NCI-H2196 (cell line): ENCODE measurements around the gene ADAMTS3.
"Not testable (repeated sequence)": the region's sequence is repeated elsewhere in the genome, so short reads cannot be mapped to it uniquely, and the experiment has no call there.

ENCODE experiments used
- DNase-seq: peaks from one replicate; lab custom pipeline; 2025; ENCODE audit not compliant: unreplicated experiment; lab: John Stamatoyannopoulos, UW

ADAMTS3 gene

DNA sequence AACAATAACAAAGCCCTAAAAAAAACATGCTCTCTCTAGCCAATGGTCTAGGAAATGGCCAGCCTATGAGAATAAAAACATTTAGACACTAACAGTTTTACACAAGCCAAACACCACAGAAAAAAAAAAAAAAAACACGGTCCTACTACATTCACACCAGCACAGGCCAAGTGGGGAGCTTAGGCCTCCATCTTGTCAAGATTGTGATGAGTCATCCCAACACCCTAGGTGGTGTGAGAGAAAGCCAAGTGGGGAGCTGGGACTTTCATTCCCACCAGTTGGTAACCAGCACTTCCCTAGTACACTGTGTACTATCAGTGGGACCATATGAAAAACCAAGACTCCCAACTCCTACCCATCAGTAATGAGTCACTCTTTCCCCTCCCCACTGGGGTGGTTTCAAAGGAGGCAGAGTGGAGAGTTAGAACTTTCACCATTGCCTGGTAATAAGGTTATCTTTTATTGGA lies 95.6 kb downstream of the ADAMTS3 start:
- no peak for DNase-seq

DNA sequence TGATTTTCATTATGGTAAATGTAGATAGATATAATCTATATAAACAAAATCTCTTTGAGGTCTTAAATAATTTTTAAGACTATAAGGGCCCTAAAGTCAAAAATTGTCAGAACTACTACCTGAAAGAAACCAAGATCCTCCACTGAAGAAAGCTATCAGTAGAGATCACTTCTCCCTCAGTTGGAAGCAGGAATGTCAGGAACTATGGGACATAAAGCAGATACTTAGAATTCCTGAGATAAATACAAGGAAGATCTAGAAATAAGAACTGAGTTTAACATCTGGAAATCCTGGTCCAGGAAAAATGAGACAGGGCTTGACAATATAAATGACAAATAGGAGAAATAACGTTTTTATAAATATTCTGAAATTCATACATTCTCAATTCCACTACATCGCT lies 97.2 kb downstream of the ADAMTS3 start:
- DNase-seq = no peak

DNA sequence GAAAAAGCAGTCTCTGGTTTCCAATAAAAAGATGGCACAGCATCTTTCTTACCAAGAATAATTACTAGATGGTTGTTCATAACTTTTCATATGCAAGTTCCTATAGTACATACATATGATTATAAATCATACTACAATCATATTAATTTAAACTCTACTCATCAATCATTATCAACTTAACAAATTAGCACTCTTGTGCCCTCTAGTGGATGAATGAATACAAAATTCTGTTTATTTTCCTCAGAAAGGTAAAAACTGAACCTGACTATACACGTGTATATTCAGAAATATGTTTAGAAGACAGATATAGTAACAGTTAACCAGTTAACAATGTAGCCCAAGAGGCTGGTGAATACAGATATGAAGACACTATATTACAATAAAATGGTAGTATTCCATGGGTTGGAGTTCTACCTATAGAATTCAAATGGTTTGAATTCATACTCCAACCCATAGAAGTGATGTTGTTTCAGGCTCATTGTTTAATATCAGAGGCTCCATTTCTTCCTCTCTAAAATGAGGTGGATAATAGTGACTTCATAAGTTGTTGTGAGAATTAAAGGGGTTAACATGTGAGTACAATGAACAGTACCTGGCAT lies 100.0 kb downstream of the ADAMTS3 start:
- DNase-seq = peak; percentile 2

DNA sequence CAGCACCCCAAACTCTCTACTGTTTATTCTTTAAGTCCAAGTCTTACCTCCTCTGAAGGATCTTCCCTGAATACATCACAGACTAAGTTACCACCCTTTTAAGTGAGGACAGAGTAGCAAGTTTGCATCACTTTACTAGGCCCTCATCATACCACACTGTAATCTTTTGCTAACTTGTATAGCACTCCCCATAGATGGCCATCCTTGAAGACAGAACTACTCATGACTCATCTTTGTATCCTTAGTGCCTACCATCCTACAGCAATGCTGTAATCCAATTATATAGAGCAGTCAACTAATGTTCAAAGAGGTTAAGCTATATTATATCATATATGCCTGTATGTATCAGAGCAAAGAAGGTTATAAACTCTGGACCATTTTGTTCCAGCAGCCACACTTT lies 101.4 kb downstream of the ADAMTS3 start:
- DNase-seq = no peak

DNA sequence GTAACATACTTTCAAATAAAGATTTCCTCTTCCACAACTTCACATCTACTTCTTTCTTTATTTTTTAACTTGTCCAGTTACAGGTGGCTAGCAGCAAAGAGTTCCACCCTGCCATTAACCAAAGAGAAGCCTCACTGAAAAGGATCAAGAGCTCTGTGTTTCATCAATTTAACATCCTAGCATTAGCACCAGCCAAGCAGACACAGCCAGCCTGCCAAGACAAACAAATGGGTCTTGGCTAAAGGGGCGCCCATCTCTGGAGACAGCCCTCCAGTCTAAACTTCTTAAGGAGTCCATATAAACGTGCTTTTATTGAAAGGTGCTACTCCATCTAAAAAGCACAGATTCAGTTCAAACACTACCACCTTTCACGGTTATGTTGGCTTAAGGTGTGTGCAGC lies 105.3 kb downstream of the ADAMTS3 start:
- DNase-seq = no peak

DNA sequence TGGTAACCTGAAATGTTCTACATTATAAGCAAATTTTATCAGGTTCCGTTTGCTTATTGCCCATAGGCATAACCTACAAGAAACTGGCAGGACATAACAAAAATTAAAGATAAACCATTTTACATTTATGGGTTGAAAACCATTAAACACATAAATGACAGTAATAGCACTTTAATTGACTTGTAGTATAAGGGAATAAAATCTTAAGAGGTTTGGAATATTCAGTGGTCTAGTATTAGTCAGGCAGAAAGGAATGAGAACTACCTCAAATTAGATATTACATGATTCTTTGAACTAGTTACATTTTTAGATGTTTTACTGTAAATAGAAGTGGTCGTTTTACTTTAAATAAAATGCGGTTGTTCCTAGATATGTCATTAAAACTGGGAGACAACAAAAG lies 111.9 kb downstream of the ADAMTS3 start:
- DNase-seq = no peak

DNA sequence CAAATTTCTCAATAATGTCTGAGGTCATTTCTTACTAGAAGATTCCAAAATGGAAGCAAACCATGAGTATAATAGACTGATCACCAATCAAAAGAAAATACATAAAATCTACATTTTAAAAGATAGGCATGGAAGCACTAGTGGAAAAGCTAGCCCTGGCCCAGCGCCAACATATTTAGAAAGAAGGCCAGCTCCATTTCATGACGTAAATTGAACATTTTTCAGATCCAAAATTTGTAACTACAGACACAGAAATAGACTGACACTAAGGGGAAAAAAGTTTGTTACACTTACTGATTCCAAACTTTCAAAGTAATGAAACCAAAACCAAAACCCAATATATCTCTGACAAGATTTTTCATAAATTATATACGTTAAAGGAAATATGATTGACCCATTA lies 117.7 kb downstream of the ADAMTS3 start:
- no peak for DNase-seq

DNA sequence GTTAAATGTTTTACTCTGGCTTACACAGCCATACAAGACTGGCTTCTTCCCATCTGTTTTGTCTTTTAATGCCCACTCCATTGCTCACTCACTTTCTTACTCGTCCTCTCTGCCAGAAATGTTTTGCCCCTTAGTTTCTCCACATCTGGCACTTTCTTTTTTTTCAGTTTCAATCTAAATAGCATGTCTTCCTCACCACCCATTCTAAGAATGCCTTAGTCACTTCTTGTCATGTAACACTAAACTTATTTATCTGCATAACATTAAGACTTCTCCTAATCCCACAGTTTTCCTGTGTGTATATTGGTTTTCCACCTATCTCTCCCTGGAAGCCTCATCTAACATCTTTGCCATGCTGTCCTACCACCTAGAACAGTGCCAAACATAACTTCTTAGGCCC lies 119.3 kb downstream of the ADAMTS3 start:
- DNase-seq = no peak

DNA sequence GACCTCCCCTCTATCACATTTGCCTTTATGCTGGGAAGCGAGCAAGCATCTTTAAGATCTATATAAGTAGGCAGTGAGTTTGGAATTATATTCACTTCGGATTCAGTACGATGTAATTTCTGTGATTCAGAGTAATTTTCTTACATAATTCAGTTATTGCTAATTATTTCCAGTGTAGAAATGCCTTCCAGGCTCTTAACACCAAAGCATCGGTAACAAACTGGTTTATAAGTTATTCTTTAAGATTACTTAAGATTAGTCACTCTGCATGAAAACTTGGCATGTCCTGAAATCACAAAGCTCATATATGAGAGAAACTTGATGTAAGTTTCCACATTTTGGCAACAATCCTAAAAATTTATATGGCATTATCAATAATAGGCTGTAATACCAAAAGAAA lies 120.8 kb downstream of the ADAMTS3 start:
- no peak for DNase-seq

DNA sequence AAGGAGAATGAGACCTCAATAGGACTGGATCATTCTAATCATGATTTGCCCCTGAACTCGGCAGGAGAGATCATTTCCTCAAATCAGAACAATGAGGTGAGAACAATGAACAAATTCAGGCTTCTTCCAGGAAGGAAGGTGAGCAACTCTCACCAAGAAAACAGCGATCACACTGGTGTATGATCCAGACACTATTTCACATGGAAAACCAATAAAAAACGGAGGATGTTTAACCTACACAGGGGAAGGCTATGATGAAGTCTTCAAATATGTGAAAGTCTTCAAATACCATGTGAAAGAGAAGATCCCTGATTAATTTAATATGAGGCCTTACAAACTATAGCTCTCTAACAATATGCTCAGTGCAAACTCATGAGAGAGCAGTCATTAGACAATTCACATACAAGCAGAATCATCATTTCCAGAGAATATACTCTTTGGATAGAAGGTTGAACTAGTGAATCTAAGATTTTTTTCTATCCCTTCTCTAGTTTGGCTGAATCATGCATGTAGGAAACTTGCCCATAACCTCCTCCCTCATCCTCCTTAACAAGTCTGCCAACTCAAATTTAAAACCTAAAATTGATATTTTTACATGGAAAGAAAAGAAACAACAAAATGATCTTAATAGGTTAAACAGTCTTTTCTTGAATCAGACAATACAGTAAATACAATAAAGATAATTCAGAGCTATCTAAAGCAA lies 122.5 kb downstream of the ADAMTS3 start:
- DNase-seq = no peak

DNA sequence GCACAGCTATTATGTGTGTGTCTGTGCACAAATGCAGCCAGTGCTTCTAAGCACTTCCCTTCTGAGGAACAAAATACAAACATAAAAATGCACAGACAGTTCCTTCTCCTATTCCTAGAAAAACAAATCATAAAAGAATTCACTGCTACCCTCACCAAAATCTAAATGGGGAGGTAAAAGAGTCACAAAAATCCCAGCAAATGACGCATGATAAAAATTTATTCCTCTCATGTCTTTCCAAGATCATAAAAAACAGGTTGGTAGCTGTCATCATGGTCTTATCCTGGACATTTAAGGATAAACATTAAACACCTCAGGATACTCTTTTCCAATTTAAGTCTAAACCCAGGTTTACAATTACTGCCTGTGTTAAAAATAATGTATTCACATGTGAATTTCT lies 124.9 kb downstream of the ADAMTS3 start:
- no peak for DNase-seq

DNA sequence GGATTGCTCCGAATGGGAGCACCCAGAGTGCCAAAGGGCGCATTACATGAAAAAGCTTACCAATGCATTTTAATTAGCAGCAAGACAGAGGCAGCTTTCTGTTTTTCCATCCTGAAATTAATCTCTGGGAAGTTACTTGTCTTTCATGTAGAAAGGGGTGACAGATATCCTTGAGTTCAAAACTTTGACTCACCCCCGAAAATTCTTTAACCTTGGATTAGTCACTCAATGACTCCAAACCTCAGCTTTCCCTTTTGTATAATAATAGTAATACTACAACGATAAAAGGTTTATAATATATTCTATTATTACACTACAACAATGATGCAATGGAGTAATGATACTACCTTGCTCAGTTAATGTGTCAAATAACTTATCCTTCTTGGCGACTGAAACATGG lies 126.3 kb downstream of the ADAMTS3 start:
- DNase-seq = no peak

DNA sequence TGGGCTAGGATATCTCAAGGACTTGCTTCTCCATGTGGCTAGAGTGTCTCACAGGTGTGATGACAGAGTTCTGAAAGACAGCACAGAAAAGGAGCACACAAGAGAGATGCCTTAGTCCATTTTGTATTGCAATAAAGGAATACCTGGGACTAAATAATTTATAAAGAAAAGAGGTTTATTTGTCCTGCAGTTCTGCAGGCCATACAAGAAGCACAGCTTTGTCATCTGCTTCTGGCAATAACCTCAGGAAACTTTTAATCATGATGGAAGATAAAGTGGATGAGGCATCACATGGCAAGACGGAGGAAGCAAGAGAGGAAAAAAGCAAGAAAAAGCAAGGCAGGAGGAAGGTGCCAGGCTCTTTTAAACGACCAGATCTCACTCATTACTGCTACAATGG lies 126.9 kb downstream of the ADAMTS3 start:
- no peak for DNase-seq

DNA sequence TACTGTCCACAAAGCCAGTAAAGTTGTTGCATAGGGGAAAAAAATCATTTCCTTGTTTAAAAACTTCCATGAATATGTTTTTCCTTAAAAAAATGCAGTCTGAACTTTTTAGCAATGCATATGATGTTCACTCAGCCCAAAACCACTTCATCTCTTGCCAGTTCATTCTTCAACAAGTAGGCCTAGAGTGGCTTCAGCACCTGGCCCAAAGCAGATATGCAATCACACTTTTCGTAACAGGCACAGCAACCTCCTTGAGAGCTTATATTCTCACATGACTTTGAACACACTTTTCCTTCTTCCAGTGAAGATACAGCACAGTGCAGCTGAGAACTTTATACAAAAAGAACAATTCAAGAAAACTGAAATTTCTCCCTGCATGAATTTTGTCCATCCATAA lies 128.6 kb downstream of the ADAMTS3 start:
- DNase-seq = no peak

DNA sequence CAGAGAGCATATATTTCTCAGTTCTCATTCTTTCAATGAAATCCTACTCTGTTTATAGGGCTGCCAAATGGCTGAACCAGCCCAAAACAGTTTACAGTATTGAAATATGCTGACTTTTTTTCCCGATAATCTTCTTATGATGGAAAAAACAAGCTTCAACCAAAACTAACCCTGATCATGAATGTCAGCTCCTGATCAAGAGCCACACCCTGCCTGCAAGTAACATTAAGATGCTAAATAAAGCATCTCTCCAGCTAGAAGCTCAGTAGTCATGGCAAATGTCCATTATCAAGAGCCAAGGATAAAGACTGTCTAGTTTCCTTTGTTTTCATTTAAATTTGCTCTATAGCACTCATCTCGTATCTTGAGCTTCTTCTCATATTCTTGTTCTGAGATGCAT lies 136.0 kb downstream of the ADAMTS3 start:
- DNase-seq = no peak

DNA sequence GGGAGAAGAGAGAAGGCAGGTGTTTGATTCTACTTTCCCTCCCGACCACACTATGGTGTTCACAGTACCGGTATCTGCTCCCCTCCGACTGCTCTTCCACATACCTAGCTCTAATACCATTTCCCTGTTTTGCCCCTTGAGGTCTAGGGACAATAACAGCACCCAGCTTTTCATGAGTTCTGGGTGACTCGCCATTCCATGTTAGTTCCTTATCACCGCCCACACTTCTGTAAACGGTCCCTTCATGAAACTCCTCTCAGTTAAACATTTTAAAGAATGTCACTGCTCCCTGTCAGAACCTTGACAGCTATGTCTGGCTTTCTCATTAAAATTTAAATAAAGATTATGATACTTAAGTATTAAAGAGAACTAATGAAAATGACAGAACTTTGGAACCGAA lies 136.7 kb downstream of the ADAMTS3 start:
- DNase-seq = no peak

DNA sequence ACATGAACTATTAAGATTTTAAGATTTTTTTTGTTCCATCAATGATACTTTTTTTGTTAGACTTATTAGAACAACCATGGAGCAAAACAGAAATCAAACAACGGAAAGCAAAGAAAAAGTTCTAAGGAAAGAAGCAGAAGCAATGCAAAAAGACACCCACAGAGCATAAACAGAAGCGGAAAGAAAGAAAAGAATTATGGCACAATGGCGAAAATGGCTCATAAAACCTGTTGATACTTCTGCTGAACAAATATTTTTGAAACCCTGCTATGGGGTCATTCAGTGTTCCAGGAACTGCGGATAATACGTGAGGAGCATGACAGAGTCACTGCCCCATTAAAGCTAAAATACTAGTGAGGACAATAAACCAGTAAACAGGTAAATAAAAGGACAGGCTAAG lies 138.0 kb downstream of the ADAMTS3 start:
- no peak for DNase-seq

DNA sequence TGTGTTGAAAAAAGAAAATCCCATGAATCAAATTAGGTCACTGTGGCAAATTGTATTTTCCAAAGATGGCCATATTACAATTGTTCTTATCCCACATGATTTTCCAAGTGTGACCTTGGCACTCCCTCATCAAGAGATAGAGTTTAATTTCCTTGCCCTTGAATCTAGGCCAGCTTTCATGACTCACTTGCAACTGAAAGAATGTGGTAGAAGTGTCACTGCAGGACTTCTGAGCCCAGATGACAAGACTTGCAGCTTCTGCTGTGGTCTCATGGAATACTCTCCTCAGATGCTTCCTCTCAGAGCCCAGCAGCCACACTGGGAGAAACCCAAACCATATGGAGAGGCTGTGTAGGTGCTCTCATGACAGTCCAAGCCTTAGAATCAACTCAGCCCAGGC lies 139.0 kb downstream of the ADAMTS3 start:
- DNase-seq = no peak

DNA sequence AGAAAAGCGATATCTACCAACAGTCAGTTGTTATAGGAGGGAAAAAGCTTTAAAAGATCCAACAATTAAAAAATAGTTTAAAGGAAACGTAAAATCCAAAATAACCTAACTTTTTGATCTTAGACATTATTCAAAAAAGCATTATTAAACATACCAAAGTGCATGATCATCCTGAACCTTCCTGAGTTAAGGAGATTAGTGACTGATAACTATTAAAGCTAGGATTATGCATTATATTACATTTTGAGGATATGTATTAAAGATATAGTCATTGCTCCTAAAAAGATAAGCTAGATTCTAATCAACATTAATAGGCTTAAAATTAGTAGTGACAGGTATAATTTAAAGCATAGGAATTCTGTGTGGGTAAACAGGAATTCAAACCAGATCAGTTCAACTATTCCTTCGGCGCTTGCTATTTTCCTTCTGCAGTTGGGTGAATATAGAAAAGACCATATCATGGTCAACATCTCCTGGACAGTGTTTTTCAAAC lies 139.6 kb downstream of the ADAMTS3 start:
- DNase-seq = no peak

DNA sequence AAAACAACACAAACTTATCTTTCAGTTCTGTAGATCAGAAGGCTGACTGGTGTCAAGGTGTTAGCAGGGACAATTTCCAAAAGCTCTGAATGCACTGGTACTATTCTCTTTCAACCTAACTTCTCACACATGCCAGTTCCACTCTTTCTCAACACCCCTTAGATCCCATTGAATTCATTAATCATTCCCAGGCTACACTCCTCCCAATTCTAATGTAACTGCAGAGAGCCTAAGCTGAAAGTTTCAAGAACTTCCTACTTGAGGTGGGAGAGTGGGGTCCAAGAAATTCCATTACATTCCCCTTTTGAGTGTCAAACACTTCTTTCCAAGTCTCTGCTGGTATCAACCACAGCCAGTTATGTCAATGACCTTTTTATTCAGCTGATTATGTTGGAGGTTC lies 142.0 kb downstream of the ADAMTS3 start:
- DNase-seq = no peak

DNA sequence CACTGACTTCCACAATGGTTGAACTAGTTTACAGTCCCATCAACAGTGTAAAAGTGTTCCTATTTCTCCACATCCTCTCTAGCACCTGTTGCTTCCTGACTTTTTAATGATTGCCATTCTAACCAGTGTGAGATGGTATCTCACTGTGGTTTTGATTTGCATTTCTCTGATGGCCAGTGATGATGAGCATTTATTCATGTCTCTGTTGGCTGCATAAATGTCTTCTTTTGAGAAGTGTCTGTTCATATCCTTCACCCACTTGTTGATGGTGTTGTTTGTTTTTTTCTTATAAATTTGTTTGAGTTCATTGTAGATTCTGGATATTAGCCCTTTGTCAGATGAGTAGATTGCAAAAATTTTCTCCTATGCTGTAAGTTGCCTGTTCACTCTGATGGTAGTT lies 143.1 kb downstream of the ADAMTS3 start:
- not testable (repeated sequence) for DNase-seq

DNA sequence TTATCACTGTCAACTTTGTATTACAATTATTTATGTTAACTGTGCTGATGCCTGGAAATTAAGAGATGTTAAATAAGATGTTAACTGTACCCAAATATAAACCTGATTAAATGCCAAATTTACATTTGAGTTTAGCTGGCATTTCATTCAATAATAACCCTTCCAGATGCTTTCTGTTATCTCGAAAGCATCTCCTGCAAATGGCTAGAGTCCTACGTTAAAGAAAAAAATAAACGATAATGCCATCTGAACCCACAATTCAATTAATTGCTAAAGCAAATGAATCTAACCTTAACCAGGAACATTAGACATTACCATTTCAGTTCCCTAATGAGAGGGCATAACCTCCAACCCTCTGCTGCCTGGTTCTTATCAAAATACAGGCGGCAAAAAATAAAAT lies 145.0 kb downstream of the ADAMTS3 start:
- no peak for DNase-seq

DNA sequence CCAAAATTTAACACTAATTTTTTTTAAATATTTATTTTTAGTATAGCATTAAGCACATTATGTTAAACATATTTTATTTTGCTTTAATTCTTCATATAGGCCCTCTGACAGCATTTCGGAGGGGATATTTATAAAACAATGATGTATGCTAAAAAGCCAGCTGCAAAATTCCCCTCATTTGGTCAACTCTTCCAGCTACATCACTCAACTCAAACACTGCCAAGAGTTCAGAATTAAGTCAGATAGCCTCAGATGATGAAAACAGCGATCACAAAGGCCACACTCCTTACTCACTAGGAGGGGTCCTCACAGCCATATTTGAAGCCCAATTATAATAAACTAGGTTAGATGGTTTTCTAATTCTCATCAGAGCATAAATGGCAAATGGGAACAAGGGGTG lies 146.6 kb downstream of the ADAMTS3 start:
- no peak for DNase-seq
